Inflammatory macrophage (primary cell): Measurements from ENCODE around the gene MYMX.
A peak's percentile ranks its signal among the peaks of the same experiment; 100 is the strongest.
"Not testable (repeated sequence)": the region's sequence is repeated elsewhere in the genome, so short reads cannot be mapped to it uniquely, and the experiment has no call there.

ENCODE experiments used
- DNase-seq, 2 donors: peaks; one replicate each; pipeline ENCODE4 v3.0.0-alpha.2; 2020 to 2022

The MYMX gene

GRCh38 chr6:44188819-44189218, 27.9 kb upstream of the MYMX start:
- no peak for DNase-seq

DNA sequence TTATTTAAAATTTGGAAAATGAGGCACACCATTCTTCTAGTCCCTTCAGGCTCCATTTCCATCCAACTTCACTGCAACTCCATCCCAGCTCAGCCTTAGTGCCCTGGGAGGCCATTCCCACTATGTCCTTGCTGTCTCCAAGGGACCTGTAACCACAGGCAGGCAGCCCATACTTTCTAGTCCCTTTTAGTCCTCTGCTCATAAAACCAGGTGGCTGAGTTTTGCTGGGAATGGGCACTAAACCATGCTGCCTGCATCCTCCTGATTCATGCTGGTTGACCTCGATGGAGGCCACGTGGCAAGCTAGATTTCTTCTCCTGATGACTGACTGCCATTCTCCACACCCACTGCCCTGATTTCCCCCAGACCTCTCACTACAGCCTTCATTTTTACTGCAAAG, 27.5 kb upstream of the MYMX start:
- no peak for DNase-seq

GRCh38 chr6:44190715-44191114, 26.0 kb upstream of the MYMX start:
- DNase-seq, result no peak

DNA sequence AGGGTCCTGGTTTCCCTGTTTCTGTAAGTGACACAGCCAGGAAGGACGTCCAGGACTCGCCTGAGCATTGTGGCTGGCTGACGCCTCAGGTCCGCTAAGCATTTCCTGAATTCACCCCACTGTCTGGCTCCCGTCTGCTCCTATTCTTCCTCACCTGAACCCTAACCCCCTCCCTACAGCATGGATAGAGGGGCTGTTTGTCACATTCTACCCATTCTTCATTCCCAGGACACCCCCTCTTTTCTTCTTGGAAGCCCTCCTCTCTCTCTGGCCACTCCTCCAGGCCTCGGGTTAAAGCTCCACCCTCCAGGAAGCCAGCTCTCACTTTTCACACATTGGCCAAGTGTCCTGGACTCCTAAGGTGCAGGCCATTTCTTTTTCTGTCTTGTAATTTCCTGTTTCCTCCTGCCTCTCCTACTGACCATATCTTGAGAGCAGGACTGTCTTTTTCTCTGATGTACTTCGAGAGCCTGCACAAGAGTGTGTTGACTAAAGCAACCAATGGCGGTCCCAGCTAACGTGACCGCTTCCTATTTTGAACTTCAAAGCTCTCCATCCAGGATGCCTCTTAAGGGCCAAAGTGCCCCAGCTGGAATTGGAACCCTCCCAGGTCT, 24.2 kb upstream of the MYMX start:
- DNase-seq, result no peak

DNA sequence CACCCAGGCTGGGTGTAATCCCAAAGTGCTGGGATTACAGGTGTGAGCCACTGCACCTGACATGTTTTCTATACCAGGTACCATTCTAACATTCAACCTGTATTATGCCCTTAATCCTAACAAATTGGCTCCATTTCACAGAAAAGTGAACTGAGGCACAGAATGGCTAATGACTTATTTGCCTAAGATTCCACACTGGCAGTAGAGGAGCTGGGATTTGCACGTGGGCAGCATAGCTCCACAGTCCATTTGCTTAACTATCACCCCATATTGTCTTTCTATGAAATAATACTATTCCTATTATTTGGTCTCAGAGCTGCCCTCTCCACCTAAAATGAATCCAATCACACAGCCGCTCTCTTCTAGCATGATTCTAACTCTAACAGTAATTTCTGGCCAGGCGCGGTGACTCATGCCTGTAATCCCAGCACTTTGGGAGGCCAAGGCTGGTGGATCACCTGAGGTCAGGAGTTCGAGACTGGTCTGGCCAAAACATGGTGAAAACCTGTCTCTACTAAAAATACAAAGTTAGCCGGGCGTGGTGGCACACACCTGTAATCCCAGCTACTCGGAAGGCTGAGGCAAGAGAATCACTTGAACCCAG, 23.3 kb upstream of the MYMX start:
- no peak for DNase-seq

GRCh38 chr6:44194326-44194725, 22.4 kb upstream of the MYMX start:
- DNase-seq, result no peak

DNA sequence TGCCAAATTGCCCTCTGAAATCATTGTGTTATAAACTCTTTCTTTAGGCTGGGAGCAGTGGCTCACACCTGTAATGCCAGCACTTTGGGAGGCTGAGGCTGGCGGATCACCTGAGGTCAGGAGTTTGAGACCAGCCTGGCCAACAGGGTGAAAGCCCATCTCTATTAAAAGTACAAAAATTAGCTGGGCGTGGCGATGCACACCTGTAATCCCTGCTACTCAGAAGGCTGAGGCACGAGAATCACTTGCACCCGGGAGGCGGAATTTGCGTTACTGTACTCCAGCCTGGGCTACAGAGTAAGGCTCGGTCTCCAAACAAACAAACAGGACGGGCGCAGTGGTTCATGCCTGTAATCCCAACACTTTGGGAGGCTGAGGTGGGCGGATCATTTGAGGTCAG, 20.4 kb upstream of the MYMX start:
- DNase-seq, result not testable (repeated sequence)

DNA sequence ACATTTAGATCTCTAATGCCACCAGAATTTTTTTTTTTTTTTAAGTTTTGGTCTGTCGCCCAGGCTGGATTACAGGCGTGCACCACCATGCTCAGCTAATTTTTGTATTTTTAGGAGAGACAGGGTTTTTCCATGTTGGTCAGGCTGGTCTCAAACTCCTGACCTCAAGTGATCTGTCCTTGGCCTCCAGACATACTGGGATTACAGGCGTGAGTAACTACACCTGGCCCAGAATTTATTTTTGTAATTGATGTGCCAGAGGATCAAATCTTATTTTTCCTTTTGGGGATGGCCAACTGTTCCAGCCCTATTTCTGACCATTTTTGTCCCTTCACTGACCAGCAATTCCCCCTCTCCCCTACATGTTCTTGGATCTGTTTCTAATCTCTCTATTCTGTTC, 18.0 kb upstream of the MYMX start:
- no peak for DNase-seq

GRCh38 chr6:44199883-44200282, 16.8 kb upstream of the MYMX start:
- no peak for DNase-seq

- no peak for DNase-seq
These were observed 15.5 kb upstream of the MYMX start for GRCh38 chr6:44201200-44201599.

DNA sequence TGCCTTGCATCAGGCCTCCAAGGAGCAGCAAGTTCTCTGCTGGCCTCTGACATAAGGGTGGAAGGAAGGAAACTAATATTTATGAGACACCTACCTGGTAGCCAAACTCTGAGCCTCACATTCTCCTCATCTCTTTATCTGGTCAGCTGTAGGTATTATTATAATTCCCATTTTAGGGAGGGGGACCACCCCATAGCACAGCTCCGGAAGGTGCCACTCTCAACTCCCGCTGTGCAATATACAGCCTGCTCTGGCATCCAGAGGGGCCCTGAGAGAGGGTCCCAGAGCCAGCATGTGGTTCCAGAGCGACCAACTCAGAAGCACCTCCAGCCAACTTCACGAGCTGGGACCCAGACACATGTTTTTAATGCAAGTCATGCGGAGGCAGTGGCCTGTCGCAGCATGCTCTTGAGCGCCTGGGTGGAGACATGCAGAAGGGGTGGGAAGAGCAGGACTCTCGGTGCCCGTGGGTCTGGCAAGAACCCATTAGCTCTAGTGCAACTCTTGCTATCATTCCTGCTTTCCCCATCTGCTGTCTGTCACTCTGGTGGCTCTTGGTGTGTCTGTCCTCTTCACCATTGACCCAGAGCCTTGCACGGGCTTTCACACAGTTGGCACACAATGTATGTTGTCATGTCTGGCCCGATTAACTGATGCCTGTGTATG, 15.0 kb upstream of the MYMX start:
- no peak for DNase-seq

DNA sequence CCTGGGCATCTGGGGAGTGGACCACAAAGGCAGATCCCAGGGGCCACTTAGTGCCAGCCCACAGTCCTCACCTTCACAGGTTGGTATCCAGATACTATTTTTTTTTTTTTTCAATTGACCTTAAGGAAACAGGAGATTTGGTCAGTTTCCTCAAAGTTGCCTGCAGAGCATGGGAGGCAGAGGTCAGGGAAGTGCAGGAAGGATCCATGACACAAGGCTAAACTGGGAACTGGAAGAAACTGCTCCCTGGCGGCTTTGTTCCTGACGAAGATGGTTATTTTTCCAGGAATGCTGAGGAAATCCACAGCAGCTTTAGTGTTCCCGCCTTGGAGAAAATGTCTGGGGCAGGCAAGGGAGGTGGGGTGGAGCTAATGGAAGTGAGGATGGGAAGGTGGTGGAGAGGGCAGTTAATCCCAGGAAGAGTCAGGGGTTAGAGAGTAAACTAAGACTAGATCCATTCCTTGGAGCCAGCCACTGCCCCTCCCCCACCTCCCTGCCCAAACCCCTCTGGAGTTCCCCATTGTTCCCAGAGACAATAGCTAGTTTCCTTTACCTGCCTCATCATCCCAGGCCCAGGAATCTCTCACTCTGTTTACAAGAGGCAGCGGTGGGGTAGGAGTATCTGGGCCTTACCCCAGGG, 14.3 kb upstream of the MYMX start:
- no peak for DNase-seq

GRCh38 chr6:44202972-44203750, 13.6 kb upstream of the MYMX start:
- DNase-seq, result no peak

DNA sequence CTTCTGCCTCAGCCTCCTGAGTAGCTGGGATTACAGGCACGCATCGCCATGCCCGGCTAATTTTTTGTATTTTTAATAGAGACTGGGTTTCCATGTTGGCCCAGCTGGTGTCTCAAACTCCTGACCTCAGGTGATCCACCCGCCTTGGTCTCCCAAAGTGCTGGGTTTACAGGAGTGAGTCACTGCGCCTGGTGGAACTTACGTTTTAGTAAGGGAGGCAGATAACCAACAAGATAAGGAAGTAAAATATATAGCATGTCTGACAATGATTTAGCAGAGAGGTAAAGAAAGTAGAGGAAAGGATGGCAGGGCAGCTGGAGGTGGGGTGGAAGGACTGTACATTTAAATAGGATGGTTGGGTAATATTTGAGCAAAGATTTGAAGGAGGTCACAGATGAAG, 12.8 kb upstream of the MYMX start:
- no peak for DNase-seq

GRCh38 chr6:44207966-44208365, 8.8 kb upstream of the MYMX start:
- no peak for DNase-seq

- peak; percentile 15 to 63 for DNase-seq
These were observed 5.4 kb upstream of the MYMX start for GRCh38 chr6:44211284-44211683.

DNA sequence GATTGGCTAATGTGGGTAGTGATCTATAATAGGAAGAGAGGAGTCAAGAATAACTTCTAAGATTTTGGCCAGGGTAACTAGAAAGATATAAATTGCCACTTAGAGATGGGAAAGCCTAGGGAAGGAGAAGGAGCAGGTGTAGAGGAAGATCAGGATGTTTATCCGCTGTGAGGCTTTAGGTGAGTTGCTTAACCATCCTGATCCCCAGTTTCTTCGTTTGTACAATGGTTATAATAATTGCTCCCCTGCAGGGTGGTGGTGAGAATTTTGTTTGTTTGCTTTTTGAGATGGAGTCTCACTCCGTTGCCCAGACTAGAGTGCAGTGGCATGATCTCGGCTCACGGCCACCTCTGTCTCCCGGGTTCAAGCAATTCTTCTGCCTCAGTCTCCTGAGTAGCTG, 2.4 kb upstream of the MYMX start:
- no peak for DNase-seq

DNA sequence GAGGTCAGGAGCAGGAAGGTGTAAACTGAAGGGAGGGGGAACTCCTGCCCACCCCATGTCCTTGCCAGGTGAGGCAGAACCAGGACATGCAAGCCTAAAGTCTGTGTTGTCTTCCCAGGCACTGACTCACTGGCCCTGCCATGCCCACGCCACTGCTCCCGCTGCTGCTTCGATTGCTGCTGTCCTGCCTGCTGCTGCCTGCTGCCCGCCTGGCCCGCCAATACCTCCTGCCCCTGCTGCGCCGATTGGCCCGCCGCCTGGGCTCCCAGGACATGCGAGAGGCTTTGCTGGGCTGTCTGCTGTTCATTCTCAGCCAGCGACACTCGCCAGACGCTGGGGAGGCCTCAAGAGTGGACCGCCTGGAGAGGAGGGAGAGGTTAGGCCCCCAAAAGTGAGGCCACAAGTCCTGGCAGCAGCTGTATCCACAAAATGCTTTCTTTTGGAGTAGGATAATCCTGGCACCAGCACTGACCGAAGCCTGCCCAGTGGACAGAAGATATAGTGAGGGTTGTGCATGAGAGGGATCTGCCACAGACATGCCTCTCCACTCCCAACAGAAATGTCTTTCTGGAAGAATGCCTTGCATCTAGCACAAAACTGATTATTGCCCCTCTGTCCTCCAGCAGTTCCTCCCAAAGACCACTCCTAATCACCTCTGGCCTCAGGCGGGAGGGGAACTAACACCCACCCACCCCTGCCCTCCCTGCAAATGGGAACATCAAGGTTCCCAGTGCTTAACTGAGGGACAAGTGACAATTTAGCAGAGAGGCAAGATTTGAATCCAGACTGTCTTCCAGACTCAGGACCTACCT, 812 bp downstream of the MYMX start:
- no peak for DNase-seq

GRCh38 chr6:44219053-44219814, 2.5 kb downstream of the MYMX start:
- peak; percentile 60 to 73 for DNase-seq

DNA sequence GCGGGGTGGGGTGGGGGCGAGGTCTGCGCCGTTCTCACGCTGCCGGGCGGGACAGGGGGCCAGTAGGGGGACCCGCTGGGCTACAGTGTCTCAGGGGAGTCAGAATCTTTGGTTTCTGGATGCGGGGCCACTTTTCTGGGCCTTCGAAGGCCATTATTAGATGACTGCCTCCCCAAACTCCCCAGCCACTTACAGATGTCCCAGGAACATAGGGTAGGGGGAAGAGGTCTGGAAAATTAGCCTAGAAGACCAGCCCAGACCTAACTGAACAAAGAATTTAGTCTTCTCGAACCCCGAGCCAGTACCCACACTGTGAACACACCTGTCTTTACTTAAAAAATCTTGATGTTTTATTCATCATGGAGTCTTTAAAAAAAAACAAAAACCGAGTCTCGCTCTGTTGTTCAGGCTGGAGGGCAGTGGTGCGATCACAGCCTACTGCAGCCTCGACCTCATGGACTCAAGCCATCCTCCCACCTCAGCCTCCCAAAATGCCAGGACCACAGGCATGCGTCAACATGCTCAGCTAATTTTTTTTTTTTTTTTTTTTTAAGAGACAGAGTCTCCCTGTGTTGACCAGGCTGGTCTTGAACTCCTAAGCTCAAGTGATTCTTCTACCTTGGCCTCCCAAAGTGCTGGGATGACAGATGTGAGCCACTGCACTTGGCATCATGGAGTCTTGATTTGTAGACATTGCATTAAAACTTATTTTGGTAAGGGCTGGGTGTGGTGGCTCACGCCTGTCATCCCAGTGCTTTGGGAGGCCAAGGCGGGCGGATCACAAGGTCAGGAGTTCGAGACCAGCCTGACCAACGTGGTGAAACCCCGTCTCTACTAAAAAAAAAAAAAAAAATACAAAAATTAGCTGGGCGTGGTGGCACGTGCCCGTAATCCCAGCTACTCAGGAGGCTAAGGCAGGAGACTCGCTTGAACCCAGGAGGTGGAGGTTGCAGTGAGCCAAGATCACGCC, 3.4 kb downstream of the MYMX start:
- DNase-seq, result no peak
